GM13976 (cell line): ENCODE results near the gene FAM151A.

Experiments used
- DNase-seq: peaks from one replicate; pipeline ENCODE4 v3.0.0; 2012; ENCODE audit warnings: low spot score
- CTCF ChIP-seq: IDR thresholded peaks from 2 replicates; pipeline ENCODE4 v1.5.1; 2012; ENCODE audit warnings: borderline replicate concordance, mild to moderate bottlenecking; ENCODE audit not compliant: insufficient read depth; ENCODE audit errors: extremely low read depth, missing control alignments, control extremely low read depth
- in situ Hi-C: fragments of 300-500 bp; cut with MboI; formaldehyde crosslinking; loops from one replicate; pipeline ENCODE4 v1.12.0; 2022; ENCODE audit warnings: low sequenced_read_pairs, mixed read lengths, inconsistent platforms; ENCODE audit not compliant: unreplicated experiment

The FAM151A gene

GRCh38 chr1:54608566-54609230 lies 14.6 kb downstream of the FAM151A start:
- in situ Hi-C loops = no loop called here
- no peak for TF ChIP-seq CTCF
- DNase-seq = no peak

- TF ChIP-seq CTCF = no peak
- in situ Hi-C loops = no loop called here
- DNase-seq = no peak
Observed at GRCh38 chr1:54607821-54608565, 15.3 kb downstream of the FAM151A start.

GRCh38 chr1:54606990-54607325 lies 16.4 kb downstream of the FAM151A start:
- no peak for DNase-seq
- no peak for TF ChIP-seq CTCF
- in situ Hi-C loops = no loop called here

GRCh38 chr1:54606096-54606989 lies 17.0 kb downstream of the FAM151A start:
- TF ChIP-seq CTCF = no peak
- in situ Hi-C loops = no loop called here
- DNase-seq = no peak

GRCh38 chr1:54604572-54605370 lies 18.6 kb downstream of the FAM151A start:
- no peak for DNase-seq
- in situ Hi-C loops = no loop called here
- no peak for TF ChIP-seq CTCF

GRCh38 chr1:54604051-54604450 lies 19.3 kb downstream of the FAM151A start:
- no peak for DNase-seq
- in situ Hi-C loops = no loop called here
- no peak for TF ChIP-seq CTCF
